K562 (cell line): ENCODE results near the gene OR7D2. TPM values are rescaled to one million over a fixed set of nuclear protein-coding genes. Genes with fewer than 3 reads are reported as not detected.

Source experiments
- BRD9 ChIP-seq: fragments of 450-650 bp; IDR thresholded peaks from 2 replicates; pipeline ENCODE4 v1.6.1; 2018; ENCODE audit warnings: low read depth; ENCODE audit not compliant: partially characterized antibody
- CREB3 ChIP-seq: fragments of 450-650 bp; conservative IDR thresholded peaks from 2 replicates; pipeline ENCODE4 v1.6.1; 2016; ENCODE audit warnings: missing genetic modification characterization, low read depth, mild to moderate bottlenecking, missing compliant biosample characterization, moderate library complexity
- CXXC5 ChIP-seq: fragments of 250-450 bp; sonication (Bioruptor Pico); IDR thresholded peaks from 2 replicates; pipeline ENCODE4 v1.8.0; 2022; ENCODE audit warnings: inconsistent platforms, mild to moderate bottlenecking, moderate library complexity
- E2F6 ChIP-seq, 2 experiments: IDR thresholded peaks; 2 replicates each; pipeline ENCODE4 v1.6.1; 2011; ENCODE audit warnings: borderline replicate concordance in 1 of 2, control low read depth in 1 of 2, low read depth in 1 of 2, low read length in 1 of 2, mild to moderate bottlenecking in 1 of 2, mixed read lengths in 1 of 2, moderate library complexity in 1 of 2; ENCODE audit not compliant: insufficient read depth in 1 of 2, insufficient read length in 1 of 2, poor library complexity in 1 of 2, severe bottlenecking in 1 of 2; ENCODE audit errors: extremely low read depth in 1 of 2
- EGR1 ChIP-seq: fragments of 450-650 bp; conservative IDR thresholded peaks from 2 replicates; pipeline ENCODE4 v1.6.1; 2017; ENCODE audit warnings: mild to moderate bottlenecking
- GABPA ChIP-seq: fragments of 200-800 bp; sonication (Bioruptor generic); conservative IDR thresholded peaks from 2 replicates; pipeline ENCODE4 v1.6.1; 2016; ENCODE audit warnings: low read depth, missing genetic modification characterization, missing compliant biosample characterization
- GABPB1 ChIP-seq: sonication (generic); formaldehyde crosslinking; IDR thresholded peaks from 2 replicates; pipeline ENCODE4 v1.8.0; 2022; ENCODE audit warnings: mild to moderate bottlenecking, missing genetic modification reagents
- GMEB1 ChIP-seq: fragments of 250-450 bp; sonication (Bioruptor Pico); IDR thresholded peaks from 2 replicates; pipeline ENCODE4 v1.4.0; 2020; ENCODE audit warnings: mild to moderate bottlenecking
- GTF2E2 ChIP-seq: fragments of 200-800 bp; sonication (Bioruptor generic); IDR thresholded peaks from 2 replicates; pipeline ENCODE4 v1.6.1; 2016; ENCODE audit warnings: missing genetic modification characterization, missing compliant biosample characterization
- KAT8 ChIP-seq: fragments of 450-650 bp; IDR thresholded peaks from 2 replicates; pipeline ENCODE4 v1.6.1; 2016; ENCODE audit warnings: low read depth, mild to moderate bottlenecking
- MEIS2 ChIP-seq: fragments of 450-650 bp; IDR thresholded peaks from 2 replicates; pipeline ENCODE4 v1.6.1; 2014; ENCODE audit warnings: mild to moderate bottlenecking; ENCODE audit not compliant: partially characterized antibody
- MITF ChIP-seq: IDR thresholded peaks from 2 replicates; pipeline ENCODE4 v1.6.1; 2014; ENCODE audit warnings: antibody characterized with exemption
- PRDM10 ChIP-seq: fragments of 450-650 bp; IDR thresholded peaks from 2 replicates; pipeline ENCODE4 v1.6.1; 2018; ENCODE audit not compliant: partially characterized antibody
- RBM39 ChIP-seq: fragments of 200-400 bp; formaldehyde crosslinking; optimal IDR thresholded peaks from 2 replicates; pipeline ENCODE3; 2018; ENCODE audit warnings: low read depth, low read length
- SLC30A9 ChIP-seq: fragments of 250-450 bp; sonication (Bioruptor Pico); IDR thresholded peaks from 2 replicates; pipeline ENCODE4 v1.8.0; 2022; ENCODE audit warnings: mild to moderate bottlenecking, moderate library complexity
- TEAD1 ChIP-seq, 2 experiments: fragments of 450-650 bp in 1 of 2; sonication (generic) in 1 of 2; formaldehyde crosslinking; IDR thresholded peaks; 2 replicates each; pipeline versions ENCODE4 v1.4.0 to v1.8.0; 2020 to 2022; ENCODE audit warnings: mild to moderate bottlenecking in 2 of 2, missing genetic modification reagents in 1 of 2
- ZNF561 ChIP-seq: fragments of 450-650 bp; formaldehyde crosslinking; conservative IDR thresholded peaks from 2 replicates; pipeline ENCODE4 v1.4.0; 2020; ENCODE audit warnings: mild to moderate bottlenecking, moderate library complexity
- ZNF57 ChIP-seq: fragments of 450-650 bp; formaldehyde crosslinking; IDR thresholded peaks from 2 replicates; pipeline ENCODE4 v1.4.0; 2020; ENCODE audit warnings: mild to moderate bottlenecking, moderate library complexity
- polyA plus RNA-seq, 8 experiments: library from polyadenylated mRNA; depleted of rRNA in 4 of 8; stranded (reverse) in 5 of 8; unstranded in 3 of 8; fragments of >200 nt; fragmentation: Nextera tagmentation in 2 of 8; fragmentation: Illumina TruSeq in 1 of 8; extraction: Ambion mirVana in 2 of 8; extraction: Trizol in 1 of 8; gene quantifications; 2 replicates each; pipeline versions ENCODE4 v1.2.1 to v1.2.3, GENCODE V29; 2011 to 2014; ENCODE audit warnings: inconsistent platforms in 1 of 8, missing spikeins in 1 of 8
- total RNA-seq, 7 experiments: library from RNA; depleted of rRNA in 6 of 7; stranded (reverse); fragments of >200 nt in 6 of 7; fragmentation: Illumina TruSeq in 2 of 7; extraction: Trizol in 2 of 7; gene quantifications; 2 replicates each; pipeline versions ENCODE4 v1.2.1 to v1.2.3, GENCODE V29; 2011 to 2021; ENCODE audit warnings: low replicate concordance in 1 of 7

The OR7D2 gene
- total and polyA plus RNA-seq, 9 of the 15 experiments (the other 6 are each of a cell fraction or from before 2014, with no cell fraction given): 0.05 to 0.75 (median 0.45) TPM

- TF ChIP-seq CREB3 (tag): no peak
- TF ChIP-seq EGR1: peak; percentile 46
- peak; percentile 68; the same call in 1 of the 2 replicates for TF ChIP-seq GTF2E2 (tag)
- no peak for TF ChIP-seq ZNF57 (CRISPR knock-in tag)
- TF ChIP-seq GABPB1 (CRISPR knock-in tag): peak; percentile 68; the same call in 1 of the 2 replicates
- 0 out of 2 replicates have a peak, but pooled peaks have one; percentile 54 for TF ChIP-seq KAT8
- TF ChIP-seq ZNF561 (CRISPR knock-in tag): no peak
- peak; percentile 90 for TF ChIP-seq GABPA (tag)
- TF ChIP-seq PRDM10: peak; percentile 95
- TF ChIP-seq MITF: 0 out of 2 replicates have a peak, but pooled peaks have one; percentile 13
- no peak for TF ChIP-seq SLC30A9 (CRISPR knock-in tag)
- peak; percentile 75 for TF ChIP-seq GMEB1 (CRISPR knock-in tag)
- peak; percentile 41 for TF ChIP-seq BRD9
- TF ChIP-seq E2F6 (IDR thresholded peaks at IDR 0.05; ENCODE audit: borderline replicate concordance in 1 of 2, extremely low read depth in 1 of 2, insufficient read depth in 1 of 2, insufficient read length in 1 of 2, low read depth in 1 of 2, low read length in 1 of 2, poor library complexity in 1 of 2, severe bottlenecking in 1 of 2): peak; percentile 50 to 77
- peak; percentile 66 for TF ChIP-seq MEIS2
- peak; percentile 82 for TF ChIP-seq CXXC5 (CRISPR knock-in tag)
- TF ChIP-seq RBM39: peak; percentile 55
- TF ChIP-seq TEAD1 (CRISPR knock-in tag; IDR thresholded peaks at IDR 0.05): peak in 1 of 2 experiments; percentile 77; a peak in 1 of 4 replicates
Observed at GRCh38 chr19:9140159-9140874, 38.5 kb upstream of the OR7D2 start, which contains the start of gene ZNF317 (continued).
